Measurements from ENCODE around the gene TSPAN5.
"Not testable (repeated sequence)": the region's sequence is repeated elsewhere in the genome, so short reads cannot be mapped to it uniquely, and the experiment has no call there.

The TSPAN5 gene

GRCh38 chr4:98490251-98490650, 168.2 kb downstream of the TSPAN5 start:
- no peaks in the 10 kb centered on the region for H3K27me3 ChIP-seq (ENCODE audit: control insufficient read depth in 2 of 2, insufficient read depth in 2 of 2, low read length in 2 of 2)
- no peaks in the 10 kb centered on the region for H3K9me3 ChIP-seq (ENCODE audit: control insufficient read depth in 2 of 2, low read length in 2 of 2)
- H3K9ac ChIP-seq (ENCODE audit: low read depth in 1 of 2, low read length in 2 of 2), result no peak overlapping the region
- H3K4me3 ChIP-seq (ENCODE audit: low read length in 2 of 2), result no peak overlapping the region
- no peak overlapping the region for H3K27ac ChIP-seq (ENCODE audit: low read depth in 2 of 2, low read length in 2 of 2)
- H3K4me1 ChIP-seq (ENCODE audit: control insufficient read depth in 2 of 2, insufficient read depth in 2 of 2, low read length in 2 of 2), result no peaks in the 10 kb centered on the region
- no peaks in the 10 kb centered on the region for H3K36me3 ChIP-seq (ENCODE audit: control insufficient read depth in 2 of 2, insufficient read depth in 2 of 2, low read length in 2 of 2)

- Histone ChIP-seq H3K9ac (ENCODE audit: low read depth in 1 of 2, low read length in 2 of 2) (no peak overlapping the region), H3K9me3 (ENCODE audit: control insufficient read depth in 2 of 2, low read length in 2 of 2) (no peaks in the 10 kb centered on the region), H3K4me3 (ENCODE audit: low read length in 2 of 2) (no peak overlapping the region), H3K4me1 (ENCODE audit: control insufficient read depth in 2 of 2, insufficient read depth in 2 of 2, low read length in 2 of 2) (no peaks in the 10 kb centered on the region), H3K27me3 (ENCODE audit: control insufficient read depth in 2 of 2, insufficient read depth in 2 of 2, low read length in 2 of 2) (no peaks in the 10 kb centered on the region), H3K27ac (ENCODE audit: low read depth in 2 of 2, low read length in 2 of 2) (no peak overlapping the region), H3K36me3 (ENCODE audit: control insufficient read depth in 2 of 2, insufficient read depth in 2 of 2, low read length in 2 of 2) (no peaks in the 10 kb centered on the region)
Measured at GRCh38 chr4:98485816-98486345, 172.5 kb downstream of the TSPAN5 start.

GRCh38 chr4:98484031-98484430, 174.4 kb downstream of the TSPAN5 start:
- Histone ChIP-seq H3K27me3 (ENCODE audit: control insufficient read depth in 2 of 2, insufficient read depth in 2 of 2, low read length in 2 of 2) (no peaks in the 10 kb centered on the region), H3K9me3 (ENCODE audit: control insufficient read depth in 2 of 2, low read length in 2 of 2) (no peaks in the 10 kb centered on the region), H3K9ac (ENCODE audit: low read depth in 1 of 2, low read length in 2 of 2) (no peak overlapping the region), H3K27ac (ENCODE audit: low read depth in 2 of 2, low read length in 2 of 2) (no peak overlapping the region), H3K4me1 (ENCODE audit: control insufficient read depth in 2 of 2, insufficient read depth in 2 of 2, low read length in 2 of 2) (no peaks in the 10 kb centered on the region), H3K36me3 (ENCODE audit: control insufficient read depth in 2 of 2, insufficient read depth in 2 of 2, low read length in 2 of 2) (no peaks in the 10 kb centered on the region), H3K4me3 (ENCODE audit: low read length in 2 of 2) (no peak overlapping the region)

- H3K9me3 ChIP-seq (ENCODE audit: control insufficient read depth in 2 of 2, low read length in 2 of 2), result no peaks in the 10 kb centered on the region
- H3K27me3 ChIP-seq (ENCODE audit: control insufficient read depth in 2 of 2, insufficient read depth in 2 of 2, low read length in 2 of 2), result no peaks in the 10 kb centered on the region
- H3K36me3 ChIP-seq (ENCODE audit: control insufficient read depth in 2 of 2, insufficient read depth in 2 of 2, low read length in 2 of 2), result no peaks in the 10 kb centered on the region
- H3K27ac ChIP-seq (ENCODE audit: low read depth in 2 of 2, low read length in 2 of 2), result no peak overlapping the region
- no peaks in the 10 kb centered on the region for H3K4me1 ChIP-seq (ENCODE audit: control insufficient read depth in 2 of 2, insufficient read depth in 2 of 2, low read length in 2 of 2)
- H3K4me3 ChIP-seq (ENCODE audit: low read length in 2 of 2), result no peak overlapping the region
- no peak overlapping the region for H3K9ac ChIP-seq (ENCODE audit: low read depth in 1 of 2, low read length in 2 of 2)
Measured at GRCh38 chr4:98482847-98483806, 175.3 kb downstream of the TSPAN5 start.

GRCh38 chr4:98482503-98482846, 175.9 kb downstream of the TSPAN5 start:
- Histone ChIP-seq H3K9ac (ENCODE audit: low read depth in 1 of 2, low read length in 2 of 2) (no peak overlapping the region), H3K4me1 (ENCODE audit: control insufficient read depth in 2 of 2, insufficient read depth in 2 of 2, low read length in 2 of 2) (no peaks in the 10 kb centered on the region), H3K4me3 (ENCODE audit: low read length in 2 of 2) (no peak overlapping the region), H3K9me3 (ENCODE audit: control insufficient read depth in 2 of 2, low read length in 2 of 2) (no peaks in the 10 kb centered on the region), H3K36me3 (ENCODE audit: control insufficient read depth in 2 of 2, insufficient read depth in 2 of 2, low read length in 2 of 2) (no peaks in the 10 kb centered on the region), H3K27me3 (ENCODE audit: control insufficient read depth in 2 of 2, insufficient read depth in 2 of 2, low read length in 2 of 2) (no peaks in the 10 kb centered on the region), H3K27ac (ENCODE audit: low read depth in 2 of 2, low read length in 2 of 2) (no peak overlapping the region)

GRCh38 chr4:98481167-98481566, 177.2 kb downstream of the TSPAN5 start:
- H3K27ac ChIP-seq (ENCODE audit: low read depth in 2 of 2, low read length in 2 of 2), result no peak overlapping the region
- no peaks in the 10 kb centered on the region for H3K9me3 ChIP-seq (ENCODE audit: control insufficient read depth in 2 of 2, low read length in 2 of 2)
- no peaks in the 10 kb centered on the region for H3K4me1 ChIP-seq (ENCODE audit: control insufficient read depth in 2 of 2, insufficient read depth in 2 of 2, low read length in 2 of 2)
- no peak overlapping the region for H3K9ac ChIP-seq (ENCODE audit: low read depth in 1 of 2, low read length in 2 of 2)
- H3K36me3 ChIP-seq (ENCODE audit: control insufficient read depth in 2 of 2, insufficient read depth in 2 of 2, low read length in 2 of 2), result no peaks in the 10 kb centered on the region
- H3K27me3 ChIP-seq (ENCODE audit: control insufficient read depth in 2 of 2, insufficient read depth in 2 of 2, low read length in 2 of 2), result no peaks in the 10 kb centered on the region
- no peak overlapping the region for H3K4me3 ChIP-seq (ENCODE audit: low read length in 2 of 2)

- no peaks in the 10 kb centered on the region for H3K27me3 ChIP-seq (ENCODE audit: control insufficient read depth in 2 of 2, insufficient read depth in 2 of 2, low read length in 2 of 2)
- no peak overlapping the region for H3K27ac ChIP-seq (ENCODE audit: low read depth in 2 of 2, low read length in 2 of 2)
- H3K4me1 ChIP-seq (ENCODE audit: control insufficient read depth in 2 of 2, insufficient read depth in 2 of 2, low read length in 2 of 2), result no peaks in the 10 kb centered on the region
- H3K9ac ChIP-seq (ENCODE audit: low read depth in 1 of 2, low read length in 2 of 2), result no peak overlapping the region
- no peak overlapping the region for H3K4me3 ChIP-seq (ENCODE audit: low read length in 2 of 2)
- H3K9me3 ChIP-seq (ENCODE audit: control insufficient read depth in 2 of 2, low read length in 2 of 2), result no peaks in the 10 kb centered on the region
- H3K36me3 ChIP-seq (ENCODE audit: control insufficient read depth in 2 of 2, insufficient read depth in 2 of 2, low read length in 2 of 2), result no peaks in the 10 kb centered on the region
Measured at GRCh38 chr4:98480535-98480934, 177.9 kb downstream of the TSPAN5 start.

GRCh38 chr4:98479590-98479989, 178.8 kb downstream of the TSPAN5 start:
- not testable (repeated sequence) for H3K27me3 ChIP-seq (ENCODE audit: control insufficient read depth in 2 of 2, insufficient read depth in 2 of 2, low read length in 2 of 2); H3K36me3 ChIP-seq (ENCODE audit: control insufficient read depth in 2 of 2, insufficient read depth in 2 of 2, low read length in 2 of 2); H3K4me1 ChIP-seq (ENCODE audit: control insufficient read depth in 2 of 2, insufficient read depth in 2 of 2, low read length in 2 of 2); H3K9ac ChIP-seq (ENCODE audit: low read depth in 1 of 2, low read length in 2 of 2); H3K9me3 ChIP-seq (ENCODE audit: control insufficient read depth in 2 of 2, low read length in 2 of 2); H3K4me3 ChIP-seq (ENCODE audit: low read length in 2 of 2); H3K27ac ChIP-seq (ENCODE audit: low read depth in 2 of 2, low read length in 2 of 2)

- Histone ChIP-seq H3K9me3 (ENCODE audit: control insufficient read depth in 2 of 2, low read length in 2 of 2) (no peaks in the 10 kb centered on the region), H3K36me3 (ENCODE audit: control insufficient read depth in 2 of 2, insufficient read depth in 2 of 2, low read length in 2 of 2) (no peaks in the 10 kb centered on the region), H3K4me3 (ENCODE audit: low read length in 2 of 2) (no peak overlapping the region), H3K27ac (ENCODE audit: low read depth in 2 of 2, low read length in 2 of 2) (no peak overlapping the region), H3K9ac (ENCODE audit: low read depth in 1 of 2, low read length in 2 of 2) (no peak overlapping the region), H3K27me3 (ENCODE audit: control insufficient read depth in 2 of 2, insufficient read depth in 2 of 2, low read length in 2 of 2) (no peaks in the 10 kb centered on the region), H3K4me1 (ENCODE audit: control insufficient read depth in 2 of 2, insufficient read depth in 2 of 2, low read length in 2 of 2) (no peaks in the 10 kb centered on the region)
Measured at GRCh38 chr4:98476891-98477290, 181.5 kb downstream of the TSPAN5 start.

GRCh38 chr4:98474408-98474844, 184.0 kb downstream of the TSPAN5 start:
- H3K4me3 ChIP-seq (ENCODE audit: low read length in 2 of 2), result no peak overlapping the region
- H3K4me1 ChIP-seq (ENCODE audit: control insufficient read depth in 2 of 2, insufficient read depth in 2 of 2, low read length in 2 of 2), result no peaks in the 10 kb centered on the region
- no peaks in the 10 kb centered on the region for H3K36me3 ChIP-seq (ENCODE audit: control insufficient read depth in 2 of 2, insufficient read depth in 2 of 2, low read length in 2 of 2)
- H3K9me3 ChIP-seq (ENCODE audit: control insufficient read depth in 2 of 2, low read length in 2 of 2), result no peaks in the 10 kb centered on the region
- H3K27me3 ChIP-seq (ENCODE audit: control insufficient read depth in 2 of 2, insufficient read depth in 2 of 2, low read length in 2 of 2), result no peaks in the 10 kb centered on the region
- no peak overlapping the region for H3K27ac ChIP-seq (ENCODE audit: low read depth in 2 of 2, low read length in 2 of 2)
- H3K9ac ChIP-seq (ENCODE audit: low read depth in 1 of 2, low read length in 2 of 2), result no peak overlapping the region
